GM18519 (cell line): Measurements from ENCODE around the gene SLC16A12.
"Not testable (repeated sequence)": the region's sequence is repeated elsewhere in the genome, so short reads cannot be mapped to it uniquely, and the experiment has no call there.

Experiments used
- ATAC-seq: cut with Tn5 transposase; IDR thresholded peaks from one replicate; pipeline ENCODE4 v1.9.1; 2021; ENCODE audit warnings: mild to moderate bottlenecking, moderate library complexity; ENCODE audit not compliant: unreplicated experiment, low FRiP score

The SLC16A12 gene

GRCh38 chr10:89475591-89475998 lies 59.8 kb downstream of the SLC16A12 start:
- ATAC-seq, result no peak

GRCh38 chr10:89475125-89475524 lies 60.3 kb downstream of the SLC16A12 start:
- no peak for ATAC-seq

GRCh38 chr10:89474452-89474851 lies 60.9 kb downstream of the SLC16A12 start:
- no peak for ATAC-seq

- ATAC-seq, result no peak
Measured at GRCh38 chr10:89471110-89471809, 64.1 kb downstream of the SLC16A12 start.

GRCh38 chr10:89470628-89471027 lies 64.8 kb downstream of the SLC16A12 start:
- no peak for ATAC-seq

GRCh38 chr10:89469517-89469916 lies 65.9 kb downstream of the SLC16A12 start:
- no peak for ATAC-seq

GRCh38 chr10:89468191-89468965 lies 67.0 kb downstream of the SLC16A12 start:
- no peak for ATAC-seq

GRCh38 chr10:89466599-89467035 lies 68.8 kb downstream of the SLC16A12 start:
- no peak for ATAC-seq

GRCh38 chr10:89465196-89465595 lies 70.2 kb downstream of the SLC16A12 start:
- ATAC-seq, result no peak

GRCh38 chr10:89463846-89464537 lies 71.4 kb downstream of the SLC16A12 start:
- no peak for ATAC-seq

- ATAC-seq, result no peak
Measured at GRCh38 chr10:89458784-89459183, 76.6 kb downstream of the SLC16A12 start.

- no peak for ATAC-seq
Measured at GRCh38 chr10:89458291-89458690, 77.1 kb downstream of the SLC16A12 start.

GRCh38 chr10:89454561-89455347 lies 80.6 kb downstream of the SLC16A12 start:
- no peak for ATAC-seq

- no peak for ATAC-seq
Measured at GRCh38 chr10:89452193-89452592, 83.2 kb downstream of the SLC16A12 start.

GRCh38 chr10:89450901-89451300 lies 84.5 kb downstream of the SLC16A12 start:
- ATAC-seq, result no peak

GRCh38 chr10:89444819-89445218 lies 90.6 kb downstream of the SLC16A12 start:
- ATAC-seq, result not testable (repeated sequence)

GRCh38 chr10:89442289-89442688 lies 93.1 kb downstream of the SLC16A12 start:
- no peak for ATAC-seq

GRCh38 chr10:89440226-89441009 lies 95.0 kb downstream of the SLC16A12 start:
- no peak for ATAC-seq

GRCh38 chr10:89438525-89438924 lies 96.9 kb downstream of the SLC16A12 start:
- no peak for ATAC-seq

- ATAC-seq, result no peak
Measured at GRCh38 chr10:89431977-89432376, 103.4 kb downstream of the SLC16A12 start.
